ENCODE measurements around the gene ZC3H4. TPM values are rescaled to one million over a fixed set of nuclear protein-coding genes. Genes with fewer than 3 reads are reported as not detected.

The ZC3H4 gene
- total RNA-seq, 1 experiment from 2014 or later, result 45.1 TPM

DNA sequence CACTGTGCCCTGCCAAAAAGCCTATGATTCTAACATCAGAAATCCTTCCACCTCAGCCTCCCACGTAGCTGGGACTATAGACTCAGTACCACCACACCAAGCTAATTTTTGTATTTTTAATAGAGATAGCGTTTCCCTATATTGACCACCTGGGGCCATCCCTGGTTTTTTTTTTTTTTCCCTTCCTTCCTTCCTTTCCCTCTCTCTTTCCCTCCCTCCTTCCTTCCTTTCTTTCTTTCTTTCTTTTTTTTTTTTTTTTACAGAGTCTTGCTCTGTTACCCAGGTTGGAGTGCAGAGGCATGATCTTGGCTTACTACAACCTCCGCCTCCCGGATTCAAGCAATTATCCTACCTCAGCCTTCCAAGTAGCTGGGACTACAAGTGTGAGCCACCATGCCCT is 16.0 kb upstream of the ZC3H4 start (continued):
- TF ChIP-seq EZH2phosphoT487 (IDR thresholded peaks at IDR 0.05; ENCODE audit: borderline replicate concordance), result no peak
- TF ChIP-seq RAD21 (IDR thresholded peaks at IDR 0.05; ENCODE audit: low read depth), result no peak
- no peak for TF ChIP-seq MAX (IDR thresholded peaks at IDR 0.05)
- TF ChIP-seq ATF3 (IDR thresholded peaks at IDR 0.05), result no peak
- no peak for TF ChIP-seq SRF (IDR thresholded peaks at IDR 0.05; ENCODE audit: low read depth)
- TF ChIP-seq FOSL1 (IDR thresholded peaks at IDR 0.05; ENCODE audit: low read depth), result no peak
- TF ChIP-seq CEBPB (IDR thresholded peaks at IDR 0.05; ENCODE audit: low read depth), result no peak
- no peak for TF ChIP-seq CBX3 (IDR thresholded peaks at IDR 0.05; ENCODE audit: low read depth)
- no peak for TF ChIP-seq JUND (IDR thresholded peaks at IDR 0.05)
- TF ChIP-seq TCF7L2 (IDR thresholded peaks at IDR 0.05; ENCODE audit: borderline replicate concordance, extremely low read depth, insufficient read depth, insufficient read length), result no peak

DNA sequence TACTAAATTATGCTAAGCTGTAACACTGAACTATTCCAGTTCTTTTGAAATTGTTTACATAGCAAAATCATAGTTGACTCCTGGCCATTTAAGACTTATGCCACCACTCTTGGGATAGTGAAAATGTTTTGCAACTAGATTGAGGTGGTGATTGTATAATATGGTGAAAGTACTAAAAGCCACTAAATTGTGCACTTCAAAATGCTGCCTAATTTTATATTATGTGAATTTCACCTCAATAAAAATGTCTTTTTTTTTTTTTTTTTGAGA is 12.0 kb upstream of the ZC3H4 start:
- no peak overlapping the region for H3K4me3 ChIP-seq (replicated peaks in 1 of 2; ENCODE audit: low read depth in 1 of 2, low read length in 2 of 2)
- no TSS peak for BruUV-seq (replicated peaks)

More for the DNA sequence above, 12.0 kb upstream of the ZC3H4 start:
- ChIA-PET POLR2A (interaction anchor here (0.7 to 1.9 kb wide), 2 partner anchors 12 to 68 kb away, joined by 3 to 8 read pairs; partner anchors contain the start of gene ZC3H4), RAD21 (ENCODE audit: low non-redundant PET in 1 of 2, low total read pairs in 2 of 2, uncharacterized antibody in 2 of 2, unreplicated experiment in 2 of 2) (interaction anchor here (0.6 to 1.3 kb wide), 3 partner anchors 46 to 92 kb away, joined by 3 to 11 read pairs (median 5); no protein-coding TSS in a partner anchor), CTCF (interaction anchor here (0.7 to 1.8 kb wide), 7 partner anchors 12 to 119 kb away, joined by 3 to 15 read pairs (median 6); partner anchors contain the start of gene ZC3H4)
- Histone ChIP-seq H3K27me3 (ENCODE audit: insufficient read depth, low read length) (no peaks in the 10 kb centered on the region), H2AFZ (ENCODE audit: low read depth, low read length, poor library complexity, severe bottlenecking) (peak overlapping the region; percentile 59), H3K36me3 (ENCODE audit: control insufficient read depth in 1 of 2, insufficient read depth in 2 of 2, low read length in 2 of 2) (no peaks in the 10 kb centered on the region), H3K4me2 (ENCODE audit: low read length) (0 out of 2 replicates have a peak overlapping the region, but pooled peaks have one; percentile 6), H4K20me1 (ENCODE audit: insufficient read depth) (no peaks in the 10 kb centered on the region), H3K9me2 (ENCODE audit: insufficient read depth) (no peaks in the 10 kb centered on the region), H3K27ac (ENCODE audit: low read depth, low read length) (no peak overlapping the region), H3K9ac (ENCODE audit: low read length) (no peak overlapping the region), H3K79me2 (ENCODE audit: insufficient read depth, low read length) (no peaks in the 10 kb centered on the region), H3K4me1 (ENCODE audit: control insufficient read depth in 1 of 2, insufficient read depth in 2 of 2, low read length in 2 of 2) (peaks cover 24 to 39% of the 10 kb centered on the region in 2 experiments), H3K9me3 (ENCODE audit: control insufficient read depth in 1 of 2, insufficient read depth in 1 of 2, low read depth in 1 of 2, low read length in 2 of 2) (peaks cover 0 to 4% of the 10 kb centered on the region in 2 experiments; a peak in 1 of 4 replicates)
- TF ChIP-seq CEBPB (IDR thresholded peaks at IDR 0.05; ENCODE audit: low read depth) (no peak), CTCF (IDR thresholded peaks at IDR 0.05 in 2 of 3, conservative IDR thresholded peaks at IDR 0.05 in 1 of 3; ENCODE audit: borderline replicate concordance in 1 of 3, insufficient read depth in 1 of 3, low read depth in 2 of 3, low read length in 2 of 3) (no peak), TCF7L2 (IDR thresholded peaks at IDR 0.05; ENCODE audit: borderline replicate concordance, extremely low read depth, insufficient read depth, insufficient read length) (no peak), EZH2 (IDR thresholded peaks at IDR 0.05) (no peak), EGR1 (IDR thresholded peaks at IDR 0.05; ENCODE audit: low read depth) (no peak), ZFX (IDR thresholded peaks at IDR 0.05) (no peak), POLR2A (IDR thresholded peaks at IDR 0.05; ENCODE audit: borderline replicate concordance, extremely low read depth, insufficient read depth, insufficient read length) (no peak), ELF1 (IDR thresholded peaks at IDR 0.05; ENCODE audit: borderline replicate concordance, low read depth) (no peak), POLR2AphosphoS5 (IDR thresholded peaks at IDR 0.05; ENCODE audit: low read depth, low read length) (no peak), MAX (IDR thresholded peaks at IDR 0.05) (no peak), FOSL1 (IDR thresholded peaks at IDR 0.05; ENCODE audit: low read depth) (no peak), CBX3 (IDR thresholded peaks at IDR 0.05; ENCODE audit: low read depth) (no peak), JUND (IDR thresholded peaks at IDR 0.05) (no peak), SRF (IDR thresholded peaks at IDR 0.05; ENCODE audit: low read depth) (no peak), EZH2phosphoT487 (IDR thresholded peaks at IDR 0.05; ENCODE audit: borderline replicate concordance) (no peak), ZBTB33 (IDR thresholded peaks at IDR 0.05; ENCODE audit: extremely low read depth, insufficient replicate concordance, low read length) (no peak), ATF3 (IDR thresholded peaks at IDR 0.05) (no peak), YY1 (IDR thresholded peaks at IDR 0.05; ENCODE audit: extremely low read depth, insufficient replicate concordance, low read depth, low read length) (no peak), SIN3A (IDR thresholded peaks at IDR 0.05; ENCODE audit: low read depth) (no peak), RAD21 (IDR thresholded peaks at IDR 0.05; ENCODE audit: low read depth) (no peak)
- ATAC-seq, result no peak
- intact Hi-C loops (cut with micrococcal nuclease), result loop anchor here (1.0 to 10.0 kb wide), 3 partner anchors 46 to 261 kb away; partner anchors contain the start of gene ARHGAP35
- no peak for DNase-seq (ENCODE audit: low read depth, low spot score)
